NCI-H1694 treated with DMSO at 0.1 percent for 48 hours (cell line): ENCODE results near the gene CATSPERE.
"Not testable (repeated sequence)": the region's sequence is repeated elsewhere in the genome, so short reads cannot be mapped to it uniquely, and the experiment has no call there.

Experiments
- DNase-seq: peaks from one replicate; lab custom pipeline; 2025; lab: John Stamatoyannopoulos, UW

The CATSPERE gene

GRCh38 chr1:244665771-244666217 lies 204.7 kb downstream of the CATSPERE start:
- DNase-seq: no peak

- not testable (repeated sequence) for DNase-seq
These were observed 205.8 kb downstream of the CATSPERE start for GRCh38 chr1:244666672-244667418.

GRCh38 chr1:244667797-244668196 lies 206.7 kb downstream of the CATSPERE start:
- no peak for DNase-seq

- no peak for DNase-seq
These were observed 212.0 kb downstream of the CATSPERE start for GRCh38 chr1:244672946-244673682.

- DNase-seq: no peak
These were observed 213.4 kb downstream of the CATSPERE start for GRCh38 chr1:244674446-244674845.

GRCh38 chr1:244675167-244675566 lies 214.1 kb downstream of the CATSPERE start:
- DNase-seq: no peak

GRCh38 chr1:244678697-244679096 lies 217.6 kb downstream of the CATSPERE start:
- DNase-seq: no peak

GRCh38 chr1:244680667-244681066 lies 219.6 kb downstream of the CATSPERE start:
- DNase-seq: no peak

- not testable (repeated sequence) for DNase-seq
These were observed 221.0 kb downstream of the CATSPERE start for GRCh38 chr1:244682087-244682486.
